ENCODE measurements around the gene UST. TPM values are rescaled to one million over a fixed set of nuclear protein-coding genes. Genes with fewer than 3 reads are reported as not detected.

The UST gene
- total and polyA plus RNA-seq, 4 donors: 0.24 to 2.7 (median 0.87) TPM

GRCh38 chr6:148999501-148999900 lies 252.7 kb downstream of the UST start:
- Histone ChIP-seq H3K36me3 (ENCODE audit: control insufficient read depth in 4 of 4, insufficient read depth in 3 of 4, low read depth in 1 of 4, low read length in 3 of 4) (no peaks in the 10 kb centered on the region), H3K27me3 (ENCODE audit: control insufficient read depth in 4 of 4, insufficient read depth in 4 of 4, low read length in 3 of 4) (no peaks in the 10 kb centered on the region), H3K27ac (ENCODE audit: low read depth in 1 of 2, low read length in 2 of 2) (no peak overlapping the region), H3K9me3 (ENCODE audit: control insufficient read depth in 4 of 4, low read length in 3 of 4) (peaks cover 0 to 3% (median under 1%) of the 10 kb centered on the region in 4 donors), H3K4me3 (ENCODE audit: low read depth in 1 of 3, low read length in 3 of 3) (no peak overlapping the region), H3K4me1 (ENCODE audit: control insufficient read depth in 4 of 4, insufficient read depth in 4 of 4, low read length in 3 of 4) (peaks cover 0 to 6% (median 0%) of the 10 kb centered on the region in 4 donors), H3K9ac (ENCODE audit: low read depth in 1 of 2, low read length in 2 of 2) (no peak overlapping the region)
- no peak for DNase-seq (ENCODE audit: low spot score)
- TF ChIP-seq SP1 (IDR thresholded peaks at IDR 0.05): no peak
- TF ChIP-seq YY1 (IDR thresholded peaks at IDR 0.05): no peak
- no peak for TF ChIP-seq RXRA (IDR thresholded peaks at IDR 0.05)
- TF ChIP-seq ATF3 (IDR thresholded peaks at IDR 0.05): no peak
- no peak for TF ChIP-seq FOXA2 (IDR thresholded peaks at IDR 0.05)
- TF ChIP-seq MAX (IDR thresholded peaks at IDR 0.05): no peak
- WGBS: 56% methylated on average over 1 of the region's 1 CpG

- no peak for DNase-seq (ENCODE audit: low spot score)
- Histone ChIP-seq H3K27ac (ENCODE audit: low read depth in 1 of 2, low read length in 2 of 2) (no peak overlapping the region), H3K4me3 (ENCODE audit: low read depth in 1 of 3, low read length in 3 of 3) (no peak overlapping the region), H3K9ac (ENCODE audit: low read depth in 1 of 2, low read length in 2 of 2) (no peak overlapping the region), H3K4me1 (ENCODE audit: control insufficient read depth in 4 of 4, insufficient read depth in 4 of 4, low read length in 3 of 4) (peaks cover 0 to 6% (median 0%) of the 10 kb centered on the region in 4 donors), H3K36me3 (ENCODE audit: control insufficient read depth in 4 of 4, insufficient read depth in 3 of 4, low read depth in 1 of 4, low read length in 3 of 4) (no peaks in the 10 kb centered on the region), H3K27me3 (ENCODE audit: control insufficient read depth in 4 of 4, insufficient read depth in 4 of 4, low read length in 3 of 4) (no peaks in the 10 kb centered on the region), H3K9me3 (ENCODE audit: control insufficient read depth in 4 of 4, low read length in 3 of 4) (peaks cover 0 to 3% (median under 1%) of the 10 kb centered on the region in 4 donors)
- TF ChIP-seq SP1 (IDR thresholded peaks at IDR 0.05): peak; percentile 21
- TF ChIP-seq CTCF (IDR thresholded peaks at IDR 0.05; ENCODE audit: low read depth, low read length, missing input control): no peak
- TF ChIP-seq RXRA (IDR thresholded peaks at IDR 0.05): peak; percentile 18 to 19
- no peak for TF ChIP-seq GABPA (IDR thresholded peaks at IDR 0.05 in 1 of 2, conservative IDR thresholded peaks at IDR 0.05 in 1 of 2)
- TF ChIP-seq ATF3 (IDR thresholded peaks at IDR 0.05): no peak
- no peak for TF ChIP-seq HNF4G (IDR thresholded peaks at IDR 0.05)
- no peak for TF ChIP-seq RAD21 (IDR thresholded peaks at IDR 0.05)
- peak; percentile 10 for TF ChIP-seq YY1 (IDR thresholded peaks at IDR 0.05)
- no peak for TF ChIP-seq EGR1 (IDR thresholded peaks at IDR 0.05; ENCODE audit: low read depth in 2 of 2)
- no peak for TF ChIP-seq JUND (IDR thresholded peaks at IDR 0.05)
- peak; percentile 91 for TF ChIP-seq NR2F2 (IDR thresholded peaks at IDR 0.05)
- WGBS: 54% methylated on average over 3 of the region's 3 CpGs
Measured at GRCh38 chr6:148999929-149000468, 253.2 kb downstream of the UST start.

- H3K9me3 ChIP-seq (ENCODE audit: control insufficient read depth in 4 of 4, low read length in 3 of 4): peaks cover 0 to 3% (median under 1%) of the 10 kb centered on the region in 4 donors
- peaks cover 0 to 6% (median 0%) of the 10 kb centered on the region in 4 donors for H3K4me1 ChIP-seq (ENCODE audit: control insufficient read depth in 4 of 4, insufficient read depth in 4 of 4, low read length in 3 of 4)
- DNase-seq (ENCODE audit: low spot score): no peak
- H3K27me3 ChIP-seq (ENCODE audit: control insufficient read depth in 4 of 4, insufficient read depth in 4 of 4, low read length in 3 of 4): no peaks in the 10 kb centered on the region
- H3K27ac ChIP-seq (ENCODE audit: low read depth in 1 of 2, low read length in 2 of 2): no peak overlapping the region
- no peaks in the 10 kb centered on the region for H3K36me3 ChIP-seq (ENCODE audit: control insufficient read depth in 4 of 4, insufficient read depth in 3 of 4, low read depth in 1 of 4, low read length in 3 of 4)
- H3K9ac ChIP-seq (ENCODE audit: low read depth in 1 of 2, low read length in 2 of 2): no peak overlapping the region
- no peak overlapping the region for H3K4me3 ChIP-seq (ENCODE audit: low read depth in 1 of 3, low read length in 3 of 3)
- TF ChIP-seq HNF4G (IDR thresholded peaks at IDR 0.05) (no peak), SP1 (IDR thresholded peaks at IDR 0.05) (no peak), NR2F2 (IDR thresholded peaks at IDR 0.05) (no peak), FOXA2 (IDR thresholded peaks at IDR 0.05) (no peak), GABPA (IDR thresholded peaks at IDR 0.05 in 1 of 2, conservative IDR thresholded peaks at IDR 0.05 in 1 of 2) (no peak), ZBTB33 (IDR thresholded peaks at IDR 0.05) (no peak), REST (IDR thresholded peaks at IDR 0.05) (no peak), TAF1 (conservative IDR thresholded peaks at IDR 0.05) (no peak), CTCF (IDR thresholded peaks at IDR 0.05; ENCODE audit: low read depth, low read length, missing input control) (no peak), YY1 (IDR thresholded peaks at IDR 0.05) (no peak)
Measured at GRCh38 chr6:149001422-149001821, 254.6 kb downstream of the UST start.
